CD4-positive, alpha-beta T cell treated with Interleukin-4 for 1 hour (primary cell): ENCODE data around the gene RALGAPA1.
"Not testable (repeated sequence)": the region's sequence is repeated elsewhere in the genome, so short reads cannot be mapped to it uniquely, and the experiment has no call there.

Source experiments
- DNase-seq, 2 donors: peaks; one replicate each; pipeline ENCODE4 v3.0.0-alpha.2; 2020 to 2022

The RALGAPA1 gene

DNA sequence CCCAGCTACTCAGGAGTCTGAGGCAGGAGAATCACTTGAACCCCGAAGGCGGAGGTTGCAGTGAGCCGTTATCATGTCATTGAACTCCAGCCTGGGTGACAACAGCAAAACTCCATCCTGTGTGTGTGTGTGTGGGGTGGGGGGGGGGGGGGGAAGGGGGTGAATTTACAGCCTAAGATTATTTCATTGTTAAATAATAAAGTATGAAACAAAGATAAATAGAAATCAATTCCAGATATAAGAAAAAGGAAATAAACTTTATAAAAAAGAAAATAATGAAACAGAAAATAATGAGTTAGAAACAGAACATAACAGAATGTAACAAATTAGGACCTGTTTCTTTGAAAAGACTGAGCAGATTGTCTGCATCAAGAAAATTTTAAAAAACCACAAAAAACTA lies 191.6 kb downstream of the RALGAPA1 start:
- DNase-seq = no peak

- no peak for DNase-seq
Observed at GRCh38 chr14:35607380-35607779, 201.7 kb downstream of the RALGAPA1 start.

DNA sequence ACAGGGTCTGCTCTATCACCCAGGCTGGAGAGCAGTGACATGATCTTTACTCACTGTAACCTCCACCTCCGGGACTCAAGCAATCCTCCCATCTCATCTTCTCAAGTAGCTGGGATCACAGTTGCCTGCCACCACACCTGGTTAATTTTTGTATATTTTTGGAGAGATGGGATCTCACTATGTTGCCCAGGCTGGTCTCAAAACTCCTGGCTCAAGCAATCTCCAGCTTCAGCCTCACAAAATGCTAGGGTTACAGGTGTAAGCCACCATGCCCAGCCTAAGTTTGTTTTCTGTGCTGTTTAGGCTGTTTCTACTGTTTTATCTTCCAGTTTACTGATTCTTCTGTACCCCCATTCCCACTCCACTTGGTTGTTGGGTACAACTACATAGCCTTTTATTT lies 208.8 kb downstream of the RALGAPA1 start:
- no peak for DNase-seq

DNA sequence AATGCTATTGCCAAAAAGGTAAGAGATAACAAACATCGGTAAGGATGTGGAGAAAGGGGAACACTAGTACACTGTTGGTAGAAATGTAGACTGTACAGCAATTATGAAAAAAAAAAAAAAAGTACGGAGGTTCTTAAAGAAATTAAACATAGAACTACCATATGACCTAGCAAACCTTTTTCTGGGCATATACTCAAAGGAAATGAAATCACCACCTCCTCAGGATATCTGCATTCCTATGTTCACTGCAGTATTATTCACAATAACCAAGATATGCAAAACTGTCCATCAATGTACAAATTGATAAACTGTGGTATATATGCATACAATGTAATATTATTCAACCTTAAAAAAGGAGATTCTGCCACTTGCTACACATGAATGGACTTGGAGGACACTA lies 214.5 kb downstream of the RALGAPA1 start:
- no peak for DNase-seq

DNA sequence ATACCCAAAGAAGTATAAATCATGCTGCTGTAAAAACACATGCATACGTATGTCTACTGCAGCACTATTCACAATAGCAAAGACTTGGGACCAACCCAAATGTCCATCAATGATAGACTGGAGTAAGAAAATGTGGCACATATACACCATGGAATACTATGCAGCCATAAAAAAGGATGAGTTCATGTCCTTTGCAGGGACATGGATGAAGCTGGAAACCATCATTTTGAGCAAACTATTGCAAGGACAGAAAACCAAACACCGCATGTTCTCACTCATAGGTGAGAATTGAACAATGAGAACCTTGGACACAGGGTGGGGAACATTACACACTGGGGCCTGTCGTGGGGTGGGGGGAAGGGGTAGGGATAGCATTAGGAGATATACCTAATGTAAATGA lies 221.7 kb downstream of the RALGAPA1 start:
- DNase-seq = not testable (repeated sequence)

DNA sequence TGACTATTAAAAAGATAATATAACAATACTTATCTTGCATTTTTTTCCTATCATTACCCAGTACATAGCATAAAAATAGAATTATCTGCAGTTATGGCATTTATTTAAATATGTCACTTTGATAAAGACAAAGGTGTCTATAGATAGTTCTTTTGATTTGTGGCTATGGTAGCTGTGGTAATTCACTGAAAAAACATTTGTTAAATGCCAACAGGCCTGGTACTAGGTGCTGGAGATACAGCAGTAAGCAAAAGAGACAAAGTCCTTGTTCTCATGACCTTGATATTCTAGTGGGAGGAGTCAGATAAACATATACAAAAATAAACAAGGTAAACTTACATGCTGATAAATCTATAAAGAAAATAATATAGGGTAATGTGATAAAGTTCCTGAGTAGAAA lies 230.5 kb downstream of the RALGAPA1 start:
- no peak for DNase-seq

- no peak for DNase-seq
Observed at GRCh38 chr14:35578135-35578534, 231.0 kb downstream of the RALGAPA1 start.

DNA sequence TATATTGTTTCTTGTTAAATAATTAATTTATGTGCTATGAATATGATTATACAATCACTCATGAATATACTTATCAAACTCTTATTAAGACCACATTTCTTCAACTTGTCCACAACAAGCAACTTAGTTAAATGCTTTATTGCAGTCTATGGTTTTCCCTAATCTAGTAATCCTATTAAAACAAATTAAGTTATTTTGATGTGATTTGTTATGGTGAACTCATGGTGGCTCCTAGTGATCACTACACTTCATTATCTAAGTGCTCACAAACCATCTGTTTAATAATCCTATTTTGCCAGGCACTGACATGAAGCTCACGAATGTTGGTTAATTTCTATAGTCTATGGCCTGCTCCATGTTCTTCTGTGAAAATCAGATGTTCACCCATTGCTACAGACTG lies 232.2 kb downstream of the RALGAPA1 start:
- DNase-seq = no peak

- DNase-seq = no peak
Observed at GRCh38 chr14:35576260-35576659, 232.8 kb downstream of the RALGAPA1 start.

DNA sequence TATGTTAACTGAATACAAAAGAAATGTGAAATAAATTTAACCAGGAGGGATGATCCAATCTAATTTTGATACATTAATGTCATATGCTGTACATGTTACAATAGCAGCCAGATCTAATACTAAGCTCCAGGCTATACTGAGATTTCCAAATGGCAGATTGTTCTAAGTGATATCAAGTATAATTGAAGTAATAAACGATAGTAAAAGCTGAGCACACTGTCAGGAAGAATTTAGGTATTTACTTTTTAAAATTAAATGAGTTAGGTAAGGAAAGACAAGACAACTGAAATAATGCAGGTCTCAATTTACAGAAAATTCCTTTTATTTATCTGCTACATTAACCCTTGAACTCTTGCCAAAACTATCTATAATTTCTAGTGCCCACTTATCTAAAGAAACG lies 235.2 kb downstream of the RALGAPA1 start:
- DNase-seq = no peak

DNA sequence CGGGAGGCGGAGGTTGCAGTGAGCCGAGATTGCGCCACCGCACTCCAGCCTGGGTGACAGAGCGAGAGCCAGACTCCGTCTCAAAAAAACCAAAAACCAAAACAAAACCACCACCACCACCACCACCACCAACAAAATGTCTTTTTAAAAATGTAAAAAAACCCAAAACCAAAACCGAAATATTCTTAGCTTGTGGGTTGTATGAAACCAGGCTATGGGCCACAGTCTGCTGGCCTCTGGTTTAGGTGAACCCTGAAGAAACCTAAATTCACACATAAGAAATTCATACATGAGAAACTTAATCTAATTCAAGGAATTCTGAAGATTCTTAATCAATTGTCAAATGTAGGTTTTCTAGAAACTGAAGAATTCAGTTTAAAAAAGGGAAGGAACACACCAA lies 237.5 kb downstream of the RALGAPA1 start:
- DNase-seq = no peak

DNA sequence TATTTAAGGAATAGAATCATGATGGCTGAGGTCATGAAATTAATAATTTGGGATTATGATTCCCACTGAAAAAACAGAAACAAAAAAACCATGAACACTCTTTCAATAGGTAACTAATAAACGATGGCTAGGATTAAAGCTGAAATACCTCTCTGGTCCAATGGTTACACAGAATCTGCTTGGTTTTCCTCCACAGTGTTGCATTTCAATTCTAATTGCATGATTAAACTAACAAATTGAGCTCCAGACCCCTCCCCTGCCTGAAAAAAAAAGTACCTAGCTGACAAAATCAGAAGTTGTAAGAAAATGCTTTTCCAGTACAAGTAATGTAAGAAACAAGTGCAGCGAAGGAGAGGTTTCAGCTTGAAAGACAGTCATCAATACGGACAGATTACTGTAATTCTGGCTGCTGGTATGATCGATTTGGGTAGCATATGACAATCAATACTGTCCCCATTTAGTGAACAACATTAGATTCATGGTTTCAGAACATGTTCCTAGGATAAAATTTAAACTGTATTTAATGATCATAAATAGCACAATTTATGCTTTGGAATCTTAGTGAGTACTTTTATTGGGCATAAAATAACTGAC lies 243.1 kb downstream of the RALGAPA1 start:
- no peak for DNase-seq

- DNase-seq = no peak
Observed at GRCh38 chr14:35558680-35559079, 250.4 kb downstream of the RALGAPA1 start.

- DNase-seq = no peak
Observed at GRCh38 chr14:35557221-35557747, 251.8 kb downstream of the RALGAPA1 start.

DNA sequence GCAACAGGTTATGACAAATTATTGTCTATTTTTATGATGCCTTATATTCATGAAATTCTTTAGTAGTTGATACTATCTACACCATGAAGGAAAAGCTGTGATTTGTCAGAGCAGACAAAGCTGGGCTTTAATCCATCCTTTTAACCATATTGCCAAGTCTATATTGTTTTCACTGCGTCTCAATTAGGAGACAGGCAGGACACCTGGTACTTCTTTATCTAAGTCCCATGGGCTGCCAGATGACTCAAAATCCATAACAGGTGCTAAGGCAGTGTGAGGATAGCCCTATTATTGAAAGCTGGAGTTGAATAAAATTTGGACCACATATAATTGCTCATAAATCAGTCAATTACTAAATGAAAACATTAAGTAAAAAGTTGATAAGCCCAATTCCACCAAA lies 252.5 kb downstream of the RALGAPA1 start:
- no peak for DNase-seq

- no peak for DNase-seq
Observed at GRCh38 chr14:35553808-35554207, 255.3 kb downstream of the RALGAPA1 start.

DNA sequence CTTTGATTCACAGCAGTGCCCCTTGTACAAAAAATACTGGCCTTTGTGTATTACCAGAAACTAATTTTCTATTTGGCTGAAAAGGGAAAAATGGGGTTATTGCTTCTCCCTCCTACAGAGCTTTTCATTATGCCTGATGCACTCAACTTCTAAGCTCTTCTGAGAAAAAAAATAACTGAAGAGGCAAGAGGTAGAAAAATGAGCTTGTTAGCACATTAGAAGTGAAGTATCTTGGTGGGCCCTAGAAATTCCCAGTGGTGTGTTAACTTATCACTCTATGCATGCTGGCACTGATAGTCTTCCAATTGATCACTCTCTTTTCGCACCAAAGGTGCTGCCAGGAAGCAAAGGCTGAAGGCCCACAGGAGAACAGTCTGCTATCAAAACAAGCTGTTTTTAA lies 258.0 kb downstream of the RALGAPA1 start:
- no peak for DNase-seq

DNA sequence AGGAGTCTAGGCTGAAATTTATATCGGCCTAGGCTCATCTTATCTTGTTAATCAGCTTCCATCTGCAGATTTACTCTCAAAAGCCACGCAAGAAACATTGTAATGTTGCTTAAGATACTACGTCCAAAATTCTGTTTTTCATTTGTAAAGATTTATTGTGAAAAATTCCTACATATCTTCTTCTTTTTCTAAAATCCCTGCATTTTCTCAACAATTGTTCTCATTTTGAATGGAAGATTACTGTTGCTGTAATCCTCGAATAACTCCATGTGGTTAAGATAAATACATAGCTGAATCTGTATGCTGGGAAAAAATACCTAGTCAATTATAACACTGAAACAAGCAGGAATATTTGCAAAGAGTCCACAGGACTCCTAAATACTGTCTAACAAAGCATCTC lies 259.5 kb downstream of the RALGAPA1 start:
- DNase-seq = no peak

DNA sequence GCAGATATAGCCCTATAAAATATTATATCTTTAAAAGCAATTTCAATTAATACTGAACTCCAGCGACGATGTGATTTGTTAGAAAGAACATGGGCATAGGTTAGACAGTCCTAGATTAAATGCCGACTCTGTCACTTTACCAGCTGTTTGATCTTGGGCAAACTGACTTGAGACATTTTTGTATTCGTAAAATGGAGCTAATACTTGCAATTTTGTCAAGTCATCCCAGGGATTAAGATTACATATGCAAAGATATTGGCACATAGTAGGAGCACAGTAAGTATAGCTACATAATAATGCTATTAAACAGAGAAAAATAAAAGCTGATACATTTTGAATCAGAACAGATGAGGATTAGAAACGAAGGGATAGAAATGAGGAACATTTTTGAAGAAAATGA lies 266.1 kb downstream of the RALGAPA1 start:
- no peak for DNase-seq

DNA sequence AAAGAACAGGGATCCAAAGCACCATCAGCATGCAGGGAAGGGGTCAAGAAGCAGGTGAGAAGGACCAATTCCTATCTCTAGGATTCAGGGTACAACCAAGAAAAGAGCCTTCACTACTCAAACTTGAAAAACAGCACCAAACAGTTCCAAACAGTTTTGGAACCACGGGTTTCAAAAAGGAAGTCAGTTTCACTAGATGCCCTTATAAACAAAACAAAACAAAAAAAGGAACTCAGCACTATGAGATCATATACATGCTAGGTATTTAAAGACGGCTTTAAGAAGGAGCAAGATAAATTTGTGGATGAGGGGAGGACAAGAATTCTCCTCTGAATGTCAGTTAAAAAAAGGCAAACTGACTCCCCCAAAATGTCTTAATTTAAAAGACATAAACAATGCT lies 269.1 kb downstream of the RALGAPA1 start:
- DNase-seq = no peak

DNA sequence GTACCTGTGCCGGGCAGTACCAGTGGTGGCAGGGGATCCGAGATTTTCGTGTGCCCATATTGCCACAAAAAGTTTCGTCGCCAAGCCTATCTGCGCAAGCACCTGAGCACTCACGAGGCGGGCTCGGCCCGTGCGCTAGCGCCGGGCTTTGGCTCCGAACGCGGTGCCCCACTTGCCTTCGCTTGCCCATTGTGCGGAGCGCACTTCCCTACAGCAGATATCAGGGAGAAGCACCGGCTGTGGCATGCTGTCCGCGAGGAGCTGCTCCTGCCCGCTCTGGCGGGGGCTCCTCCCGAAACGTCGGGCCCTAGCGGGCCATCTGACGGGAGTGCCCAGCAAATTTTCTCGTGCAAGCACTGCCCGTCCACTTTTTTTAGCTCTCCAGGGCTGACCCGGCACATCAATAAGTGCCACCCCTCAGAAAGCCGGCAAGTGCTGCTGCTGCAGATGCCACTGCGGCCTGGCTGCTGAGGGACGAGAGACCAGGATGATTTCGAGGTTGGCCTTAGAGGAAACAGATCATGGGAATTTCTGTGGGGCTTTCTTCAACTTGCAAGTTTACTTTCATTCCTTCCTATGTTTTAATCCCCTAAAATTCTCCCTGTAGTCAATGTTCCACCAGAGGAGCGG lies 273.5 kb downstream of the RALGAPA1 start:
- DNase-seq = no peak

DNA sequence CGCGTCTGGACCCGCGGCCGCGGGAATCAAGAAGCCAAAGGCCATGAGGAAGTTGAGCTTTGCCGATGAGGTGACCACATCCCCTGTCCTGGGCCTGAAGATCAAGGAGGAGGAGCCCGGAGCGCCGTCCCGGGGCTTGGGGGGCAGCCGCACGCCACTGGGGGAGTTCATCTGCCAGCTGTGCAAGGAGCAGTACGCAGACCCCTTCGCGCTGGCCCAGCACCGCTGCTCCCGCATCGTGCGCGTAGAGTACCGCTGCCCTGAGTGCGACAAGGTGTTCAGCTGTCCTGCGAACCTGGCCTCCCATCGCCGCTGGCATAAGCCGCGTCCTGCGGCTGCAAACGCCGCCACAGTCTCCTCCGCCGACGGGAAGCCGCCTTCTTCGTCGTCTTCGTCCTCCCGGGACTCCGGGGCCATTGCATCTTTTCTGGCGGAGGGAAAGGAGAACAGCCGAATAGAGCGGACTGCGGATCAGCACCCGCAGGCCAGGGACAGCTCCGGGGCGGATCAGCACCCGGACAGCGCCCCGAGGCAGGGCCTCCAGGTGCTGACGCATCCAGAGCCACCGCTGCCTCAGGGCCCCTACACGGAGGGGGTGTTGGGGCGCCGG lies 274.1 kb downstream of the RALGAPA1 start:
- peak; percentile 53 to 54 for DNase-seq

GRCh38 chr14:35534208-35534872 lies 274.8 kb downstream of the RALGAPA1 start:
- DNase-seq = no peak
